Measurements from ENCODE around the gene ABCG8. TPM values are rescaled to one million over a fixed set of nuclear protein-coding genes. Genes with fewer than 3 reads are reported as not detected.

The ABCG8 gene
- total RNA-seq, 1 donor from 2014 or later: not detected

DNA sequence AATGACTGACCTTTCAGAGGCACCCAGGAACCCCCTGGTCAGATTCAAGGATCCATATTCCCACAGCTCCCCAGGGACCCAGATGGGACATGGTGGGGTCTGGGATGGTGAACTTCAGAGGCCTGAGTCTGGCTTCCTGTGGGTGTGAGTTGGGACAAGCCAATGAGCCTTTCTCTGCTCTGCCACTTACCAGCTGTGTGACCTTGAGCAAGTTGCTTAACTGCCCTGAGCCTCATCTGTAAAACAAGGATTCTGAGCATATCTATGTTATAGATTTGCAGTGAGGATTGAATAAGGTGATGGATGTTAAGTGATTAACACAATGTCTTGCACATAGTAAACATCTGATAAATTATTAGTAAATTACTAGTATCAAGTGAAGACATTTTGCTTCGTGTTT lies 6.4 kb downstream of the ABCG8 start:
- H3K27ac Mint-ChIP-seq: no peak overlapping the region
- no peak overlapping the region for H3K4me3 Mint-ChIP-seq
- H3K27me3 Mint-ChIP-seq (ENCODE audit: low read depth): peaks cover 8% of the 10 kb centered on the region
- no peaks in the 10 kb centered on the region for H3K9me3 Mint-ChIP-seq
- no peak for DNase-seq (ENCODE audit: low spot score in 2 of 2, unreplicated experiment in 2 of 2)
- TF ChIP-seq, protein P1, sequence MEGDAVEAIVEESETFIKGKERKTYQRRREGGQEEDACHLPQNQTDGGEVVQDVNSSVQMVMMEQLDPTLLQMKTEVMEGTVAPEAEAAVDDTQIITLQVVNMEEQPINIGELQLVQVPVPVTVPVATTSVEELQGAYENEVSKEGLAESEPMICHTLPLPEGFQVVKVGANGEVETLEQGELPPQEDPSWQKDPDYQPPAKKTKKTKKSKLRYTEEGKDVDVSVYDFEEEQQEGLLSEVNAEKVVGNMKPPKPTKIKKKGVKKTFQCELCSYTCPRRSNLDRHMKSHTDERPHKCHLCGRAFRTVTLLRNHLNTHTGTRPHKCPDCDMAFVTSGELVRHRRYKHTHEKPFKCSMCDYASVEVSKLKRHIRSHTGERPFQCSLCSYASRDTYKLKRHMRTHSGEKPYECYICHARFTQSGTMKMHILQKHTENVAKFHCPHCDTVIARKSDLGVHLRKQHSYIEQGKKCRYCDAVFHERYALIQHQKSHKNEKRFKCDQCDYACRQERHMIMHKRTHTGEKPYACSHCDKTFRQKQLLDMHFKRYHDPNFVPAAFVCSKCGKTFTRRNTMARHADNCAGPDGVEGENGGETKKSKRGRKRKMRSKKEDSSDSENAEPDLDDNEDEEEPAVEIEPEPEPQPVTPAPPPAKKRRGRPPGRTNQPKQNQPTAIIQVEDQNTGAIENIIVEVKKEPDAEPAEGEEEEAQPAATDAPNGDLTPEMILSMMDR (IDR thresholded peaks at IDR 0.05; ENCODE audit: unreplicated experiment): no peak
- H3K36me3 Mint-ChIP-seq: no peaks in the 10 kb centered on the region
- no peaks in the 10 kb centered on the region for H3K4me1 Mint-ChIP-seq

DNA sequence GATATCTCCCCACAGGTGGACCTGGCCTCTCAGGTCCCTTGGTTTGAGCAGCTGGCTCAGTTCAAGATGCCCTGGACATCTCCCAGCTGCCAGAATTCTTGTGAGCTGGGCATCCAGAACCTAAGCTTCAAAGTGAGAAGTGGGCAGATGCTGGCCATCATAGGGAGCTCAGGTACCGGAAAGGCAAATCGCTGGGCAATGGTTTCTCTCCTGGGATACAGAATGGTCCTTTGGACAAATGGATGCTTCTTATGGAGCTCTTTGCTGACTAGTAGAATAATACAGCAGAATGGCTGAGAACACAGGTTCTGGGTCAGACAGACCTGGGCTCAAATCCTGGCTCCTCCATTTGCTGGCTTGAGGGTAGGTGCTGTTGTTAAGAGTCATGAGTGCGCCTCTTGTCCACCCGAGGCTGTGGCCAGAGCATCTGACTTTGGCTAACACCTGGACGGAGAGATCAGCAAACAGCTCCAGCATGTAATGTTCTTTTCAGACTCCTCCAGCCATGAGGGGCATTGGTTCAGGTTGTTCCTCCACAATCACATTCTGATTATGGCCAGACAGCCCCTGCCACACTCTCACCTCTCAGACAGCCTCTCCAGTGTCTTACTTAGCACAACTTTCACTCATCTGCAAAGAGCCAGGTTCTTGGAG lies 7.5 kb downstream of the ABCG8 start:
- peak in 1 of 2 experiments; percentile 26 for DNase-seq (ENCODE audit: low spot score in 2 of 2, unreplicated experiment in 2 of 2)
- H3K9me3 Mint-ChIP-seq: no peaks in the 10 kb centered on the region
- H3K36me3 Mint-ChIP-seq: no peaks in the 10 kb centered on the region
- H3K27ac Mint-ChIP-seq: no peak overlapping the region
- H3K27me3 Mint-ChIP-seq (ENCODE audit: low read depth): peaks cover 8% of the 10 kb centered on the region
- no peaks in the 10 kb centered on the region for H3K4me1 Mint-ChIP-seq
- H3K4me3 Mint-ChIP-seq: no peak overlapping the region
- TF ChIP-seq, protein P1 (IDR thresholded peaks at IDR 0.05; ENCODE audit: unreplicated experiment): no peak

DNA sequence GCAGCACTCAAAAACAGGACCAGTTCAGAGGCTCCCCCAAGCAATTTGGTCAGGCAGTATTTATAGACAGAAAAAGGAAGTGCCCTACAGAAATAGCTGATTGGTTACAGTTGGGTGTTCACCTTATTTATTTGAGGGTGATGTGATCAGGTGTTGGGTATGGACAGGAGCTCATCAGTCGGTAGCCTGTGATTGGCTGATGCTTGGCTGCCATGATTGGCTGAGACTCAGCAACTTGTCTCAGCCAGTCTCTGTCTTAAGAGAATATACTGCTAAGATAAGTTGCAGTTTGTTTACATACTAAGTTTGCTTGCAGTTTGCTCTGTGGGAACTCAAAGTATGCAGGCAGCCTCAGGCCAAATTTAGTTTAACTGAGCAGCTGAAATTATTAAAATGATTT lies 9.4 kb downstream of the ABCG8 start:
- Mint-ChIP-seq H3K4me1 (no peaks in the 10 kb centered on the region), H3K27me3 (ENCODE audit: low read depth) (peaks cover 8% of the 10 kb centered on the region), H3K27ac (no peak overlapping the region), H3K9me3 (no peaks in the 10 kb centered on the region), H3K4me3 (no peak overlapping the region), H3K36me3 (no peaks in the 10 kb centered on the region)
- DNase-seq (ENCODE audit: low spot score in 2 of 2, unreplicated experiment in 2 of 2): no peak
- TF ChIP-seq, protein P1 (IDR thresholded peaks at IDR 0.05; ENCODE audit: unreplicated experiment): no peak

DNA sequence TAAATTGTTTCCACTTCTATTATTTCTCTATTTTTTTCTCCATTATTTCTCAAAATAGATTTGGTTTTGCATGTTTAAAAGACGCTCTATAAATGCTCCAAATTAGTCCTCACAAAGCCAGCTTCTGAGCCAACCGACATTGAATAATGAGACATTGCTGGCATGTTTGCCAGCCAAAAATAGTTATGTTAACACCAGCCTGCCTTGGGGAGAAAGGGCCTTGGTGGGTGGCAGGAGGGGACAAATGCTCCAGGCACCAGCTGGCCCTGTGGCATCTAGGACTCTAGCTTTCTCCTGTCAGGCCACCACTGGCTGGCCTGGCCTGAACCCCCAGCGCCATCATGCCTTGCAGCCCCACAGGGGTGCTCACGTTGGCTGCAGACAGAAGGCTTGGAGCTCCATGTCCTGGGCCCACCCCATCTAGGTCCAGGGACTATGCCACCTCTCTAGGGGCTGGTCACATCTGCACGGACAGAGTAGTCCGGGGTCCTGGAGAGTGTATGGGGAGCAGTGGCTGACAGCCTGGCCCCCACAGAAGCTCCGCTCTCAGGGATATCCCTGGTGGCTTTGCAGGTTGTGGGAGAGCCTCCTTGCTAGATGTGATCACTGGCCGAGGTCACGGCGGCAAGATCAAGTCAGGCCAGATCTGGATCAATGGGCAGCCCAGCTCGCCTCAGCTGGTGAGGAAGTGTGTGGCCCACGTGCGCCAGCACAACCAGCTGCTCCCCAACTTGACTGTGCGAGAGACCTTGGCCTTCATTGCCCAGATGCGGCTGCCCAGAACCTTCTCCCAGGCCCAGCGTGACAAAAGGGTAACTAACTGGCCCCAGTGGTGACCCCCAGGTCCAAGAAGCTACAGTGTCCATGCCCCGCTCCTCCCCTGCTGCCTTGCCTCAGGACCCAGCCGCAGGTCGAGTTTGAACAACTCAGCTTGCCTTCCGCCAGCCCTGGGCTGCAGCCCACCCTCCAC lies 12.5 kb downstream of the ABCG8 start:
- no peak overlapping the region for H3K4me3 Mint-ChIP-seq
- peak in 1 of 2 experiments; percentile 29 for DNase-seq (ENCODE audit: low spot score in 2 of 2, unreplicated experiment in 2 of 2)
- H3K4me1 Mint-ChIP-seq: no peaks in the 10 kb centered on the region
- TF ChIP-seq, protein P1 (IDR thresholded peaks at IDR 0.05; ENCODE audit: unreplicated experiment): no peak
- H3K9me3 Mint-ChIP-seq: no peaks in the 10 kb centered on the region
- H3K36me3 Mint-ChIP-seq: no peaks in the 10 kb centered on the region
- peaks cover 29% of the 10 kb centered on the region for H3K27me3 Mint-ChIP-seq (ENCODE audit: low read depth)
- no peak overlapping the region for H3K27ac Mint-ChIP-seq

DNA sequence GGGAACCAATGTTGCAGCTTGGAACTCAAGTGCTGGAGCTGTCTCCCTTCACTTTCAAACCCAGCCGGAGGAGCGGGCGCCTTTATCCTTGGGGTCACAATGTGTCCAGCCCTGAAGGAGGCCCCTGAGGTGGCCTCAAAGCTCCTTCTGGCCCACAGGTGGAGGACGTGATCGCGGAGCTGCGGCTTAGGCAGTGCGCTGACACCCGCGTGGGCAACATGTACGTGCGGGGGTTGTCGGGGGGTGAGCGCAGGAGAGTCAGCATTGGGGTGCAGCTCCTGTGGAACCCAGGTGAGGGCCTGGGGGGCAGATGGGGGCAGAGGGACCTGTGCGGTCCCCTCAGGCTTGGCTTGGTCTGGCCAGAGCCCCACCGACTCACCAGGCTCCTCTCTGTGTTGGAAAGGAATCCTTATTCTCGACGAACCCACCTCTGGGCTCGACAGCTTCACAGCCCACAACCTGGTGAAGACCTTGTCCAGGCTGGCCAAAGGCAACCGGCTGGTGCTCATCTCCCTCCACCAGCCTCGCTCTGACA lies 13.5 kb downstream of the ABCG8 start:
- Mint-ChIP-seq H3K36me3 (no peaks in the 10 kb centered on the region), H3K4me3 (no peak overlapping the region), H3K27ac (no peak overlapping the region), H3K27me3 (ENCODE audit: low read depth) (peaks cover 33% of the 10 kb centered on the region), H3K9me3 (no peaks in the 10 kb centered on the region), H3K4me1 (no peaks in the 10 kb centered on the region)
- TF ChIP-seq, protein P1 (IDR thresholded peaks at IDR 0.05; ENCODE audit: unreplicated experiment): no peak
- peak in 1 of 2 experiments; percentile 22 for DNase-seq (ENCODE audit: low spot score in 2 of 2, unreplicated experiment in 2 of 2)

All from mesothelial cell of epicardium (in vitro differentiated cells).